Inflammatory macrophage treated with lipopolysaccharide for 4 hours (primary cell): ENCODE data around the gene ITGA8.
"Not testable (repeated sequence)": the region's sequence is repeated elsewhere in the genome, so short reads cannot be mapped to it uniquely, and the experiment has no call there.

Experiments used
- DNase-seq: peaks from one replicate; pipeline ENCODE4 v3.0.0-alpha.2; 2020

ITGA8 gene

GRCh38 chr10:15487376-15487775 is 232.3 kb downstream of the ITGA8 start:
- DNase-seq = no peak

- DNase-seq = no peak
Observed at GRCh38 chr10:15486404-15486803, 233.3 kb downstream of the ITGA8 start.

- no peak for DNase-seq
Observed at GRCh38 chr10:15485684-15486316, 233.9 kb downstream of the ITGA8 start.

- DNase-seq = no peak
Observed at GRCh38 chr10:15485027-15485426, 234.7 kb downstream of the ITGA8 start.

GRCh38 chr10:15484128-15484527 is 235.6 kb downstream of the ITGA8 start:
- no peak for DNase-seq

DNA sequence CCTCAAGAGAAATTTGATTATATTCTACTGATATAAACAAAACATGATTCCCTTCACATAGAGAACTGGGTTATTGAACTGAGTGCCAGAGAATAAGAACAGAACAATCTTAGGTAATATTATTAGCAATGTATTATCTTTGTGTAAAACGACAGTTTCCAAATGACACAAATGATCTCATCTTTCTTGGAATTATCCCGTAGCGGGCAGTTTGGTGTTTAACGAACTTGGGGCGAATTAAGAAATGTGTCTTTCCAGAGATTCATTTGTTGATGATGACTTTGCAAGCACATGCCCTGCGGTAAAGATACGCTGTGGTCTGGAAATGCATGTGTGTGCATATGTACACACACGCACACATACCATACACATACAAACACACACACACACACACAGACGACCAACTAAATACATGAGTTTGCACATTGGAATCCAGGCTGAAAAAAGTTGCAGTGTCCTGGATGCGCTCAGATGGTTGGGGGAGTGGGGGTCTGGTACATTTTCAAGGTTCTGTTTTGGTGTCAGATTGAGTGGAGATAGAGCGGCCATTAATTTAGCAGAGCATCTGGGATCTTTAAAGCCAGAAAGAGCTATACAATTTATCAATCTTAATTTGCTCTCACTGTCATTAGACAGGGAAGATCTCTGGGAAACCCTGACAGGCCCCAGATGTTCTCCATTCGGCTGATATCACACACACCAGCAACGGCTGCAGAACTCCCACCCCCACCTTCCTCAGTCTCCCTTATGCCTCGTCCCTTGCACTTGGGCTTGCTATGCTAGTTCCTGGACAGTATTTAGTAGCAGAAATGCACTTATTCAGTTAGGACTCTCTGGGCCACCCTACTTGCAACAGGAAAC is 236.3 kb downstream of the ITGA8 start:
- DNase-seq = no peak

- no peak for DNase-seq
Observed at GRCh38 chr10:15482156-15482555, 237.6 kb downstream of the ITGA8 start.

DNA sequence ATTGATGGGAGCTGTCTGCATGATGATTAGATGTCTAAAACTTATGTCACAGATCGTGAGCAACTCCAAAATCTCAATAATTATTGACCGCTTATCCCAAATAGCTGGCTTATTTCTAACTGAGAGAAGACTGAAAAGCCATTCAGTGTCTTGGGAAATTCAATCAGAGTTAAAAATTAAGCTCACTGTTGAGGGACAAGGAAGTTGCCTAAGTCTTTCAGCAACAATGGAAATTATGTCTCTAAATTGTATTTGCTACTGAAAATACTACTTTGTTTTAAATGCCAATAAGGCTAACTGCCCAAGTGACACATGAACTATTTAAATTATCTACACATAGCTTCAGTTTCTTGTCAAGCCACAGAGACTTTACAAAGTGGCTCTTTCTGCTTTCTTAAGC is 240.8 kb downstream of the ITGA8 start:
- no peak for DNase-seq

GRCh38 chr10:15478429-15478828 is 241.3 kb downstream of the ITGA8 start:
- no peak for DNase-seq

GRCh38 chr10:15476337-15476736 is 243.4 kb downstream of the ITGA8 start:
- DNase-seq = no peak

DNA sequence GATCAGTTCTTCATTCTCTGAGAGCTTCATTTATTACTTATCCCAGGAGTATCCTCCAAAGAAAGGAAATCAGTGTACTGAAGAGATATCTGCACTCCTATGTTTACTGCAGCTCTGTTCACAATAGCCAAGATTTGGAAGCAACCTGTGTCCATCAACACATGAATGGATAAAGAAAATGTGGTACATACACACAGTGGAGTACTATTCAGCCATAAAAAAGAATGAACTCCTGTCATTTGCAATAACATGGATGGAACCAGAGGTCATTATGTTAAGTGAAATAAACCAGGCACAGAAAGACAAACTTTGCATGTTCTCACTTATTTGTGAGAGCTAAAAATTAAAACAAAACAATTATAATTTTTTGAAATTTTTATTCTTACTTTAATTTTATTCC is 244.3 kb downstream of the ITGA8 start:
- DNase-seq = not testable (repeated sequence)

DNA sequence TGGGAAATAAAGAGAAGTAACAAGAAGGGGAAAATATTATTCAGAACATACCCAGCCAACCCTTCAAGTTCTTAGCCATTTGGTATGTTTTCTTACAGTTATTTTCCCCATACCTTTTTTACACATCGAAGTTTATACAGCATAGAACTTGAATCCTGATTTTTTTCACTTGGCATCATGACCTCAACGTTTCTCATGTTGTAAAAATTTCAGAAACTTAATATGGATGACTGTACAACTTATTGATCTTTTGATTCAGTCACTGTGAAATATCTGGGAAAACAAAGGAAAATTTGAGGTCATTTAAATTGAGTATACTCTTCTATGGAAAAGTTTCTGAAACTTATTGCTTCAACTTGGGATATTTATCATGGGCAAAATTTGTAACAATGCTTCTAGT is 245.1 kb downstream of the ITGA8 start:
- no peak for DNase-seq

DNA sequence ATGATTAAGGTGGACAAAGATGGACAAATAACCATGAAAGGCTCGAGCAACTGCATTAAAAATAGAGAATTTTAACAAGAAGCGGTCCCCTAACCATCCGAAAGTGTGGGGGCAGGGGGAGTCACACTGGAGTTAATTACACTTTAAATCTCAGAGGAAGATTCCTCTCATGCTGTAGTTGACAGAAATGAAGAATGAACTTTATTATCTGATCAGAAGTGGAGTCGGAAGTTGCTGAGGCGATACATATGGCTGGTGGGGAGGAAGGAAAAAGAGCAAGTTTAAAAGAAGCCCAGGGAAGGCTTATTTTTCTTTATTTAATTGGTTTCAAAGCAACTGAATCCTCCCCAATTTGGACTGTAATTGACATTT is 246.3 kb downstream of the ITGA8 start:
- DNase-seq = no peak

- no peak for DNase-seq
Observed at GRCh38 chr10:15472431-15473395, 247.0 kb downstream of the ITGA8 start.

DNA sequence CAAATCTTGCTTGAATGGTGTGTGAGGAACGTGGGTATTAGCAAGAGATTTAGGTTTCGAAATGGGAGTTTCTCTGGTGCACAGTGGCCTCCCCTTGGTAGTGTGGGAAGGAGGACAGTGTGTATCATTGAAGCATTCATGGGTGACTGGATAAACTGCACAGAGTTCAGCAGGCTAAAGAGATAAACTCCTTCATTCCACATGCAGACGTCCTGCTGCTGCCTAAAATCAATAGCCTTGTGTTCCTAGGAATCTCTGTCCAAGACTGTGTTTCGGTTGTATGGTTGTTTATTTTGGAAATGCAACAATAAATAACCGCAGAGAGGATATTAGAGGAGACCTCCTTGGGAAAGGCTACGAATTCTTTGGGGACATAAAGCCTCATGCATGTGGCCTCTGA is 247.7 kb downstream of the ITGA8 start:
- DNase-seq = no peak

DNA sequence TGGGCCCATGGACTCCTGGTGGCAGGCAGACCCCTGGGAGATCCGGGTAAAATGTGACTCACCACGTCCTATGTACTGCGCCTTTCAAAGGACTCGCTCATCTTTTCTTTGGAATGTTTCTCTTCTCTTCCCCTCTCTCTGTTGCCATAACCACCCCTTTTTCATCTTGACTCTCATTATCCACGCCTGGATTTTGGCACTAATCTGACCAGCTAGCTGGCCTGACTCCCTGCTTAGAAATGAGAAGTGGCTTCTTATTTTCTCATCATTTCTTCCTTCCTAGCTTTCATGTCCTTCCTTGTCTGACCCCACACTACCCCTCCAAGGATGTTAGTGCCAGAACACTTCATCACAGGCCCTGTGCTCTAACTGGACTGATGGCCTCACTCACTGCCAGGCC is 250.6 kb downstream of the ITGA8 start:
- no peak for DNase-seq

- no peak for DNase-seq
Observed at GRCh38 chr10:15464381-15464780, 255.3 kb downstream of the ITGA8 start.
